ENCODE results near the gene PHF2.
A peak's percentile ranks its signal among the peaks of the same experiment; 100 is the strongest.
"Not testable (repeated sequence)": the region's sequence is repeated elsewhere in the genome, so short reads cannot be mapped to it uniquely, and the experiment has no call there.

Gene PHF2

GRCh38 chr9:93668261-93668871 is 92.0 kb downstream of the PHF2 start:
- no peak for DNase-seq (ENCODE audit: low read depth in 2 of 2)
- H3K4me3 ChIP-seq (replicated peaks in 1 of 2; ENCODE audit: low read depth in 2 of 2, low read length in 2 of 2), result no peak overlapping the region
- TF ChIP-seq, protein P1, sequence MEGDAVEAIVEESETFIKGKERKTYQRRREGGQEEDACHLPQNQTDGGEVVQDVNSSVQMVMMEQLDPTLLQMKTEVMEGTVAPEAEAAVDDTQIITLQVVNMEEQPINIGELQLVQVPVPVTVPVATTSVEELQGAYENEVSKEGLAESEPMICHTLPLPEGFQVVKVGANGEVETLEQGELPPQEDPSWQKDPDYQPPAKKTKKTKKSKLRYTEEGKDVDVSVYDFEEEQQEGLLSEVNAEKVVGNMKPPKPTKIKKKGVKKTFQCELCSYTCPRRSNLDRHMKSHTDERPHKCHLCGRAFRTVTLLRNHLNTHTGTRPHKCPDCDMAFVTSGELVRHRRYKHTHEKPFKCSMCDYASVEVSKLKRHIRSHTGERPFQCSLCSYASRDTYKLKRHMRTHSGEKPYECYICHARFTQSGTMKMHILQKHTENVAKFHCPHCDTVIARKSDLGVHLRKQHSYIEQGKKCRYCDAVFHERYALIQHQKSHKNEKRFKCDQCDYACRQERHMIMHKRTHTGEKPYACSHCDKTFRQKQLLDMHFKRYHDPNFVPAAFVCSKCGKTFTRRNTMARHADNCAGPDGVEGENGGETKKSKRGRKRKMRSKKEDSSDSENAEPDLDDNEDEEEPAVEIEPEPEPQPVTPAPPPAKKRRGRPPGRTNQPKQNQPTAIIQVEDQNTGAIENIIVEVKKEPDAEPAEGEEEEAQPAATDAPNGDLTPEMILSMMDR (IDR thresholded peaks at IDR 0.05; ENCODE audit: low read depth, low read length), result no peak

GRCh38 chr9:93669116-93669957 is 93.0 kb downstream of the PHF2 start:
- TF ChIP-seq, protein P1 (IDR thresholded peaks at IDR 0.05; ENCODE audit: low read depth, low read length), result no peak
- H3K4me3 ChIP-seq (replicated peaks in 1 of 2; ENCODE audit: low read depth in 2 of 2, low read length in 2 of 2), result no peak overlapping the region
- DNase-seq (ENCODE audit: low read depth in 2 of 2), result no peak

DNA sequence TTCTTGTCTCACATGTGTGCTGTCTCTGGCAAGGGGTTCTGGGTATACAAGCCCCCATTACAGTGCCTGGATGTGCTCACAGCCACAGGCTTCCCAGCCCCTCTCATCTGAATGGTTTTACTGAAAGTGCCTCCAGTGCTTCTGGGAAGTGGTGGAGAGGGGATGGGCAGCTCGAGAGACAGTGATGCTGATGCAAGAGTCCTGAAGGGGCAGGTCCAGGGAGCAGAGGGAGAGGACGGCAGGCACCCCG is 93.5 kb downstream of the PHF2 start:
- no peak for DNase-seq (ENCODE audit: low read depth in 2 of 2)
- TF ChIP-seq, protein P1 (IDR thresholded peaks at IDR 0.05; ENCODE audit: low read depth, low read length), result no peak

GRCh38 chr9:93670208-93671019 is 94.0 kb downstream of the PHF2 start:
- H3K4me3 ChIP-seq (replicated peaks in 1 of 2; ENCODE audit: low read depth in 2 of 2, low read length in 2 of 2), result no peak overlapping the region
- TF ChIP-seq, protein P1 (IDR thresholded peaks at IDR 0.05; ENCODE audit: low read depth, low read length), result no peak
- peak; percentile 22 to 29 for DNase-seq (ENCODE audit: low read depth in 2 of 2)

More for the DNA sequence above, 93.5 kb downstream of the PHF2 start:
- H3K4me3 ChIP-seq (replicated peaks in 1 of 2; ENCODE audit: low read depth in 2 of 2, low read length in 2 of 2), result no peak overlapping the region

DNA sequence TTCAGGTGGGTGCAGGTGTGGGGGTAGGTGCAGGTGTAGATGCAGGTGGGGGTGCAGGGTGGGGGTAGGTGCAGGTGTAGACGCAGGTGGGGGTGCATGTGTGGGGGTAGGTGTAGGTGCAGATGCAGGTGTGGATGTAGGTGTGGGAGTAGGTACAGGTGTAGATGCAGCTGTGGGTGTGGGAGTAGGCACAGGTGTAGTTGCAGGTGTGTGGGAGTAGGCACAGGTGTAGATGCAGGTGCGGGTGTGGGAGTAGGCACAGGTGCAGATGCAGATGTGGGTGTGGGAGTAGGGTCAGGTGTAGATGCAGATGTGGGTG is 94.6 kb downstream of the PHF2 start:
- TF ChIP-seq, protein P1 (IDR thresholded peaks at IDR 0.05; ENCODE audit: low read depth, low read length), result no peak
- DNase-seq (ENCODE audit: low read depth in 2 of 2), result no peak
- H3K4me3 ChIP-seq (replicated peaks in 1 of 2; ENCODE audit: low read depth in 2 of 2, low read length in 2 of 2), result no peak overlapping the region

- H3K4me3 ChIP-seq (replicated peaks in 1 of 2; ENCODE audit: low read depth in 2 of 2, low read length in 2 of 2); DNase-seq (ENCODE audit: low read depth in 2 of 2): not testable (repeated sequence)
Observed at GRCh38 chr9:93672330-93673020, 96.1 kb downstream of the PHF2 start.
